NCI-H2227 treated with DMSO at 0.1 percent for 48 hours (cell line): Measurements from ENCODE around the gene SLMAP.

Experiments
- DNase-seq: peaks from one replicate; lab custom pipeline; 2025; lab: John Stamatoyannopoulos, UW

The SLMAP gene

GRCh38 chr3:57942388-57942787 is 186.3 kb downstream of the SLMAP start:
- no peak for DNase-seq

GRCh38 chr3:57942872-57943283 is 186.8 kb downstream of the SLMAP start:
- no peak for DNase-seq

- DNase-seq, result no peak
Measured at GRCh38 chr3:57943525-57944495, 187.7 kb downstream of the SLMAP start.

- DNase-seq, result no peak
Measured at GRCh38 chr3:57946970-57947381, 190.9 kb downstream of the SLMAP start.

- no peak for DNase-seq
Measured at GRCh38 chr3:57948080-57948671, 192.1 kb downstream of the SLMAP start.

- no peak for DNase-seq
Measured at GRCh38 chr3:57948781-57949242, 192.7 kb downstream of the SLMAP start.

- no peak for DNase-seq
Measured at GRCh38 chr3:57949344-57949743, 193.2 kb downstream of the SLMAP start.

- DNase-seq, result no peak
Measured at GRCh38 chr3:57949785-57950615, 193.9 kb downstream of the SLMAP start.

- DNase-seq, result no peak
Measured at GRCh38 chr3:57951066-57951882, 195.2 kb downstream of the SLMAP start.

- peak; percentile 12 for DNase-seq
Measured at GRCh38 chr3:57952208-57952631, 196.1 kb downstream of the SLMAP start.

GRCh38 chr3:57952651-57953050 is 196.5 kb downstream of the SLMAP start:
- no peak for DNase-seq

GRCh38 chr3:57953576-57953975 is 197.5 kb downstream of the SLMAP start:
- DNase-seq, result no peak

- DNase-seq, result no peak
Measured at GRCh38 chr3:57956119-57956832, 200.2 kb downstream of the SLMAP start.

GRCh38 chr3:57956833-57957174 is 200.7 kb downstream of the SLMAP start:
- no peak for DNase-seq

GRCh38 chr3:57957824-57958223 is 201.7 kb downstream of the SLMAP start:
- no peak for DNase-seq

GRCh38 chr3:57958642-57959422 is 202.7 kb downstream of the SLMAP start:
- no peak for DNase-seq

GRCh38 chr3:57959423-57960173 is 203.5 kb downstream of the SLMAP start:
- no peak for DNase-seq

GRCh38 chr3:57960174-57960505 is 204.0 kb downstream of the SLMAP start:
- DNase-seq, result no peak

GRCh38 chr3:57961177-57961827 is 205.2 kb downstream of the SLMAP start:
- DNase-seq, result no peak
